Body of pancreas (tissue), 4 donors: ENCODE results near the gene TRIM17. TPM values are rescaled to one million over a fixed set of nuclear protein-coding genes. Genes with fewer than 3 reads are reported as not detected.

Source experiments
- ATAC-seq: fragments of 150-250 bp; one replicate; pipeline ENCODE4 v1.9.1; 2016
- DNase-seq, 4 donors: peaks; one replicate each; pipeline ENCODE4 v3.0.0-alpha.2; 2019
- H3K27ac ChIP-seq, 4 donors: fragments of 200-600 bp; sonication (generic); 1 replicate in 3 of 4; 2 replicates in 1 of 4; pipeline versions ENCODE4 v1.5.1 to v1.6.1; 2016 to 2019; ENCODE audit warnings: mild to moderate bottlenecking in 1 of 4, mixed read lengths in 1 of 4, moderate library complexity in 1 of 4
- H3K27me3 ChIP-seq, 2 donors: fragments of 200-600 bp; sonication (generic); one replicate each; pipeline ENCODE4 v1.6.0; 2016; ENCODE audit warnings: mild to moderate bottlenecking in 1 of 2
- H3K36me3 ChIP-seq, 2 donors: fragments of 200-600 bp; sonication (generic); replicated peaks in 1 of 2; 2 replicates each; pipeline ENCODE4 v1.5.1; 2016; ENCODE audit warnings: low read depth in 2 of 2; ENCODE audit not compliant: insufficient read depth in 1 of 2
- H3K4me1 ChIP-seq: fragments of 200-600 bp; sonication (generic); one replicate; pipeline ENCODE4 v1.6.0; 2016
- H3K4me3 ChIP-seq, 2 donors: fragments of 200-600 bp; sonication (generic); 1 replicate in 1 of 2; 2 replicates in 1 of 2; pipeline ENCODE4 v1.5.1; 2016 to 2019
- H3K9me3 ChIP-seq, 3 donors: fragments of 200-600 bp; sonication (generic); 1 replicate in 2 of 3; 2 replicates in 1 of 3; pipeline ENCODE4 v1.5.1; 2016
- POLR2A ChIP-seq, 3 donors: fragments of 450-650 bp; IDR thresholded peaks; one replicate each; pipeline ENCODE4 v1.6.1; 2016; ENCODE audit warnings: antibody characterized with exemption in 3 of 3, mild to moderate bottlenecking in 2 of 3
- WGBS, 2 donors: methylation state at CpG; one replicate each; pipeline ENCODE4 v1.1.5; 2017; 5-methylcytosine and 5-hydroxymethylcytosine counted together
- intact Hi-C: fragments of 100-400 bp; cut with DNase I; formaldehyde crosslinking; loops from one replicate; pipeline ENCODE4 v1.15.1; 2023
- total RNA-seq, 2 donors: library from RNA; depleted of rRNA; stranded (reverse); fragments of >200 nt; gene quantifications; one replicate each; pipeline ENCODE4 v1.1.0, GENCODE V29; 2016
- TF ChIP-seq, protein P1 (sequence below), 7 experiments: fragments of 450-650 bp in 4 of 7; fragments of 200-600 bp in 3 of 7; sonication (generic) in 3 of 7; IDR thresholded peaks; one replicate each; pipeline ENCODE4 v1.5.1; 2016 to 2019; ENCODE audit warnings: antibody characterized with exemption in 7 of 7

Gene TRIM17
- 1 to 10 TPM in 1 of 2 donors, not detected in 1; 1.0 TPM for total RNA-seq

- peaks cover 24% of the 10 kb centered on the region for H3K4me1 ChIP-seq
- WGBS, 2 donors, result 1 to 2% methylated on average over 27 to 52 of the region's 59 CpGs
- no peaks in the 10 kb centered on the region for H3K36me3 ChIP-seq
- ATAC-seq, result peak; percentile 57
- peaks cover 0 to 12% of the 10 kb centered on the region in 2 donors for H3K27me3 ChIP-seq
- H3K4me3 ChIP-seq, result no peak within 1 kb of the TSS
- H3K27ac ChIP-seq, result no peak within 1 kb of the TSS
- no peak for TF ChIP-seq POLR2A (IDR thresholded peaks at IDR 0.05)
- TF ChIP-seq, protein P1, sequence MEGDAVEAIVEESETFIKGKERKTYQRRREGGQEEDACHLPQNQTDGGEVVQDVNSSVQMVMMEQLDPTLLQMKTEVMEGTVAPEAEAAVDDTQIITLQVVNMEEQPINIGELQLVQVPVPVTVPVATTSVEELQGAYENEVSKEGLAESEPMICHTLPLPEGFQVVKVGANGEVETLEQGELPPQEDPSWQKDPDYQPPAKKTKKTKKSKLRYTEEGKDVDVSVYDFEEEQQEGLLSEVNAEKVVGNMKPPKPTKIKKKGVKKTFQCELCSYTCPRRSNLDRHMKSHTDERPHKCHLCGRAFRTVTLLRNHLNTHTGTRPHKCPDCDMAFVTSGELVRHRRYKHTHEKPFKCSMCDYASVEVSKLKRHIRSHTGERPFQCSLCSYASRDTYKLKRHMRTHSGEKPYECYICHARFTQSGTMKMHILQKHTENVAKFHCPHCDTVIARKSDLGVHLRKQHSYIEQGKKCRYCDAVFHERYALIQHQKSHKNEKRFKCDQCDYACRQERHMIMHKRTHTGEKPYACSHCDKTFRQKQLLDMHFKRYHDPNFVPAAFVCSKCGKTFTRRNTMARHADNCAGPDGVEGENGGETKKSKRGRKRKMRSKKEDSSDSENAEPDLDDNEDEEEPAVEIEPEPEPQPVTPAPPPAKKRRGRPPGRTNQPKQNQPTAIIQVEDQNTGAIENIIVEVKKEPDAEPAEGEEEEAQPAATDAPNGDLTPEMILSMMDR (IDR thresholded peaks at IDR 0.05), result peak; percentile 6 to 48 (median 38)
- intact Hi-C loops, result no loop called here
- no peaks in the 10 kb centered on the region for H3K9me3 ChIP-seq
- DNase-seq, result peak in 3 of 4 donors; percentile 41 to 59 (median 54)
These were observed at the start of gene TRIM17 for GRCh38 chr1:228416217-228416933. Gene TRIM17, minus strand, starts transcription at chr1:228416861. Its CDS starts 1,789 bp downstream, at chr1:228415072.

DNA sequence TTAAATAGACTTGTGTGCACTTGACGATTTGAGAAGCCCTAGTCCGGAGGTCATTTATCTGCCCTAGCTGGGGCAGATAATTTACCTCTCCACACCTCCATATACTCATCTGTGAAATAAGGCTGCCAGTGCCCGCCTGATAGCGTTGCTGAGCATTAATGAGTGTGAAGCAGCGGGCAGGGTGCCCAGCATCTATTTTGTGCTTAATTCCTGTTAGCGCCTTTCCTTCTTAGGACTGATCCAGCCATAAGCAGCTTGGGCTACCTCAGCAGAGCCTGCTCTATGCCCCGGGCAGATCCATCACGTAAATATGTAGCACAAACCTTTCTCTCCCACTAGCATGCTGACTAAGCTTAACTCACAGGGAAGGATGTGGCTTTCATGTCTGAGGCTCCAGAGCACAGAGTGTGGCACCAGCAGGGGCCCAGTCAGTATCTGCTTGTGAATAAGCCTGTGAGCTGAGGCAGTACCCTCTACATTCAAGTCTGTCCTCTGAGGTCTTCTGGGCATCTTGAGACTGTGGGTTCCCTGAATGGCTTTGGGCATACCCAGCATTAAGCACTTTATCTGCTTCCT lies 49.0 kb upstream of the TRIM17 start:
- H3K4me1 ChIP-seq, result peaks cover 12% of the 10 kb centered on the region
- intact Hi-C loops, result no loop called here
- H3K4me3 ChIP-seq, result no peak overlapping the region
- peaks cover 0 to 26% of the 10 kb centered on the region in 2 donors for H3K27me3 ChIP-seq
- no peaks in the 10 kb centered on the region for H3K36me3 ChIP-seq
- no peak overlapping the region for H3K27ac ChIP-seq
- TF ChIP-seq POLR2A (IDR thresholded peaks at IDR 0.05), result no peak
- TF ChIP-seq, protein P1 (IDR thresholded peaks at IDR 0.05), result no peak
- H3K9me3 ChIP-seq, result no peaks in the 10 kb centered on the region
- WGBS, 2 donors, result 49 to 83% methylated on average over 4 to 8 of the region's 8 CpGs
- ATAC-seq (no peak), DNase-seq (no peak)

DNA sequence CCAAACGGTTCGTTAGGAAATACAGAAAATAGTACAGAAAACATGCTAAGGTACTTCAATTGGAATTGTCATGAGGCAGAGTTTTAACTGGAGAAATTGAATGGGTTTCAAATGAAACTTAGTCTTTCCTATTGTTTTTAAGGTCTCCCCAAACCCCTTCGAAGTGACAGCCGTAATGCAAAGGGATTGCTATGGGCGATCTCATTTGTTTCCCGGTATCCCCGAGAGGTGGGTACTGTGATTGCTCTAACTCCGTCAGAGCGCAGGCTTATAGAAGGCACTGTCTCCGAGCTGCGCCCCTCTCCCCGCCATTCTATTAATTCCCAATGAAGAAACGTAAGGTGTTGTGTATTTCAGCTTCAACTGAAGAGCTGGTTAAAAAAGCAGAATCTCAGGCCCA lies 48.5 kb upstream of the TRIM17 start:
- Histone ChIP-seq H3K9me3 (no peaks in the 10 kb centered on the region), H3K27me3 (peaks cover 0 to 26% of the 10 kb centered on the region in 2 donors), H3K4me1 (peaks cover 12% of the 10 kb centered on the region), H3K27ac (no peak overlapping the region), H3K36me3 (no peaks in the 10 kb centered on the region), H3K4me3 (no peak overlapping the region)
- DNase-seq (no peak), ATAC-seq (no peak)
- intact Hi-C loops, result no loop called here
- no peak for TF ChIP-seq POLR2A (IDR thresholded peaks at IDR 0.05)
- TF ChIP-seq, protein P1 (IDR thresholded peaks at IDR 0.05), result no peak
- WGBS, 2 donors, result 17 to 22% methylated on average over 13 of the region's 13 CpGs

DNA sequence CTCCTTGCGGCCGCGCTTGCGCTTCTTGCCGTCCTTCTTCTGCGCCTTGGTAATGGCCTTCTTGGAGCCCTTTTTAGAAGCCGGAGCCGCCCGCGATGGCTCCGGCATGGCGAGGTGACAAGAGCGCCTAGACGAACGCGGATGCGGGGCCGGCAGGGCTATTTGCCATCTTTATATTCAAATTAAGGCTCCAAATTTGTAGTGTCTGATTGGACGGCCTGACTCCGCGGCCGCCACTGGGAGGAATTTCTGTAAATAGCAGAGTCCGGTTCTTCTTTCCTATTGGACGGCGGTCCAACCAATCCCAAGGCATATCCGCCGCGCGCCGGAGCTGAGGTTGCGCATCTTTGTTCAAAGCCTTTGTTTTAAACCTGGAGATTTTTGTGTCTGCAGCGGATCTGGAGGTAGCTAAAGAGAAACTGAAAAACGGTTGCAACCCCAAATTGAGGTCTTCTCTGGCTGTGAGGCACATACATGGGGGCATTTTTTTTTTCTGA lies 47.9 kb upstream of the TRIM17 start:
- Histone ChIP-seq H3K9me3 (no peaks in the 10 kb centered on the region), H3K4me3 (no peak overlapping the region), H3K4me1 (peaks cover 13% of the 10 kb centered on the region), H3K27me3 (peaks cover 0 to 30% of the 10 kb centered on the region in 2 donors), H3K36me3 (no peaks in the 10 kb centered on the region), H3K27ac (no peak overlapping the region)
- DNase-seq, result peak; percentile 23 to 58 (median 41)
- peak; percentile 56 for ATAC-seq
- intact Hi-C loops, result no loop called here
- no peak for TF ChIP-seq POLR2A (IDR thresholded peaks at IDR 0.05)
- TF ChIP-seq, protein P1 (IDR thresholded peaks at IDR 0.05), result no peak
- WGBS, 2 donors, result 2 to 8% methylated on average over 29 to 33 of the region's 33 CpGs
